PC-3 (cell line): ENCODE measurements around the gene RALY. TPM values are rescaled to one million over a fixed set of nuclear protein-coding genes. Genes with fewer than 3 reads are reported as not detected.

Experiments used
- ATAC-seq: fragments of 200-7000 bp; cut with Tn5 transposase; 2 replicates; pipeline ENCODE4 v1.9.1; 2020; ENCODE audit warnings: mild to moderate bottlenecking, moderate library complexity
- BruUV-seq: library from RNA; stranded (reverse); fragments of 400-500 nt; replicated peaks from 2 replicates; lab custom pipeline; 2021; lab: Mats Ljungman, UMichigan
- CTCF ChIA-PET: fragments of 300-600 bp; sonication (Branson Sonifier 250); formaldehyde crosslinking; loops from one replicate; lab custom pipeline; 2022; ENCODE audit warnings: antibody characterized with exemption; lab: Charles Lee
- POLR2A ChIA-PET: fragments of 300-600 bp; sonication (Branson Sonifier 250); formaldehyde crosslinking; loops from one replicate; lab custom pipeline; 2022; ENCODE audit warnings: antibody characterized with exemption; ENCODE audit not compliant: unreplicated experiment; lab: Charles Lee
- DNase-seq: peaks from one replicate; pipeline ENCODE4 v3.0.0-alpha.2; 2015
- H2AFZ ChIP-seq: fragments of 300-600 bp; sonication (generic); 2 replicates; pipeline ENCODE4 v1.6.0; 2016; ENCODE audit warnings: antibody characterized with exemption, low read length
- H3F3A ChIP-seq: fragments of 300-600 bp; sonication (generic); one replicate; pipeline ENCODE4 v1.6.0; 2017; ENCODE audit warnings: antibody characterized with exemption, low read length, control low read depth, mild to moderate bottlenecking; ENCODE audit not compliant: unreplicated experiment
- H3K27ac ChIP-seq: fragments of 300-600 bp; sonication (generic); 2 replicates; pipeline ENCODE4 v1.5.1; 2016; ENCODE audit warnings: mild to moderate bottlenecking, low read length
- H3K27me3 ChIP-seq: fragments of 300-600 bp; sonication (generic); 2 replicates; pipeline ENCODE4 v1.6.1; 2016; ENCODE audit warnings: low read length, mixed read lengths
- H3K36me3 ChIP-seq: fragments of 300-600 bp; sonication (generic); 2 replicates; pipeline ENCODE4 v1.6.1; 2016; ENCODE audit warnings: low read depth, mixed run types, low read length, mixed read lengths
- H3K4me1 ChIP-seq: fragments of 300-600 bp; sonication (generic); 2 replicates; pipeline ENCODE4 v1.5.1; 2016; ENCODE audit warnings: low read length; ENCODE audit not compliant: insufficient read depth
- H3K4me2 ChIP-seq: fragments of 300-600 bp; sonication (generic); 2 replicates; pipeline ENCODE4 v1.6.0; 2016; ENCODE audit warnings: low read length
- H3K4me3 ChIP-seq: fragments of 300-600 bp; sonication (generic); 2 replicates; pipeline ENCODE4 v1.5.1; 2016; ENCODE audit warnings: mild to moderate bottlenecking, low read length, mixed read lengths
- H3K79me2 ChIP-seq: fragments of 300-600 bp; sonication (generic); 2 replicates; pipeline ENCODE4 v1.6.1; 2017; ENCODE audit warnings: low read length, mixed read lengths
- H3K9ac ChIP-seq: fragments of 300-600 bp; sonication (generic); 2 replicates; pipeline ENCODE4 v1.6.0; 2016; ENCODE audit warnings: mild to moderate bottlenecking, low read length
- H3K9me2 ChIP-seq: fragments of 300-600 bp; sonication (generic); replicated peaks from 2 replicates; pipeline ENCODE4 v1.6.1; 2016; ENCODE audit warnings: mixed run types, low read length, mixed read lengths
- H3K9me3 ChIP-seq: fragments of 300-600 bp; sonication (generic); 2 replicates; pipeline ENCODE4 v1.6.1; 2016; ENCODE audit warnings: low read length, mixed read lengths
- H4K20me1 ChIP-seq: fragments of 300-600 bp; sonication (generic); 2 replicates; pipeline ENCODE4 v1.6.1; 2016; ENCODE audit warnings: low read length, mixed read lengths
- EZH2 ChIP-seq: fragments of 300-600 bp; sonication (generic); IDR thresholded peaks from one replicate; pipeline ENCODE4 v1.6.1; 2017; ENCODE audit warnings: antibody characterized with exemption, mild to moderate bottlenecking, low read length; ENCODE audit not compliant: unreplicated experiment
- EZH2phosphoT487 ChIP-seq: fragments of 300-600 bp; sonication (generic); IDR thresholded peaks from 2 replicates; pipeline ENCODE4 v1.6.1; 2018; ENCODE audit warnings: mild to moderate bottlenecking, antibody characterized with exemption, low read length, borderline replicate concordance
- intact Hi-C: fragments of 100-400 bp; cut with micrococcal nuclease; formaldehyde crosslinking; loops from 2 replicates; pipeline ENCODE4 v1.9.0; 2023
- total RNA-seq: library from RNA; depleted of rRNA; stranded (reverse); fragments of >200 nt; gene quantifications from 2 replicates; pipeline ENCODE4 v1.2.3, GENCODE V29; 2014
- TF ChIP-seq, protein P1 (sequence below): fragments of 300-600 bp; sonication (generic); conservative IDR thresholded peaks from 2 replicates; pipeline ENCODE4 v1.5.1; 2017; ENCODE audit warnings: antibody characterized with exemption, low read depth, mild to moderate bottlenecking, low read length

RALY gene
- total RNA-seq, 1 experiment from 2014 or later = 160 TPM

DNA sequence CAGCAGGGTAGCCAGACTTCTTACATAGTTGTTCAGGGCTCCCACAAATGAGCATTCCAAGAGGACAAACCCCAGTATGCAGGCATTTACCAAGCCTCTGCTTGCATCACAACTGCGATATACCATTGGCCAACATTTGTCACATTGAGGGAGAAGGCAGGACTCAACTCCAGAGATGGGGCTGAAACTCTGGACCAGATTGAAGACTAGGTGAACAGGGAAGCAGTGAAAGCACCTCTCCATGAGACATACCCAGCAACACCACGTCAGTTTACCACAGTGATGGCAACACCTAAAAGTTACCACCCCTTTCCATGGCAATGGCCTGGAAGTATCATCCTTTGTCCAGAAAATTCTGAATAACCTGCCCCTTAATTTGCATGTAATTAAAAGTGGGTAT is 7.9 kb upstream of the RALY start:
- no peak overlapping the region for H3K9ac ChIP-seq
- ATAC-seq (no peak), DNase-seq (no peak)
- intact Hi-C loops = no loop called here
- H4K20me1 ChIP-seq = no peaks in the 10 kb centered on the region
- H3K4me2 ChIP-seq = no peak overlapping the region
- CTCF ChIA-PET = no interaction called here
- H3K9me3 ChIP-seq = no peaks in the 10 kb centered on the region
- no peaks in the 10 kb centered on the region for H3F3A ChIP-seq
- H3K36me3 ChIP-seq = no peaks in the 10 kb centered on the region
- no peak overlapping the region for H2AFZ ChIP-seq
- POLR2A ChIA-PET = no interaction called here
- H3K4me3 ChIP-seq = no peak overlapping the region
- H3K4me1 ChIP-seq = no peaks in the 10 kb centered on the region
- BruUV-seq = no TSS peak
- no peak for TF ChIP-seq EZH2
- H3K27ac ChIP-seq = no peak overlapping the region
- H3K9me2 ChIP-seq = no peaks in the 10 kb centered on the region
- no peaks in the 10 kb centered on the region for H3K79me2 ChIP-seq
- H3K27me3 ChIP-seq = peaks cover 11% of the 10 kb centered on the region; the same call in 1 of the 2 replicates

DNA sequence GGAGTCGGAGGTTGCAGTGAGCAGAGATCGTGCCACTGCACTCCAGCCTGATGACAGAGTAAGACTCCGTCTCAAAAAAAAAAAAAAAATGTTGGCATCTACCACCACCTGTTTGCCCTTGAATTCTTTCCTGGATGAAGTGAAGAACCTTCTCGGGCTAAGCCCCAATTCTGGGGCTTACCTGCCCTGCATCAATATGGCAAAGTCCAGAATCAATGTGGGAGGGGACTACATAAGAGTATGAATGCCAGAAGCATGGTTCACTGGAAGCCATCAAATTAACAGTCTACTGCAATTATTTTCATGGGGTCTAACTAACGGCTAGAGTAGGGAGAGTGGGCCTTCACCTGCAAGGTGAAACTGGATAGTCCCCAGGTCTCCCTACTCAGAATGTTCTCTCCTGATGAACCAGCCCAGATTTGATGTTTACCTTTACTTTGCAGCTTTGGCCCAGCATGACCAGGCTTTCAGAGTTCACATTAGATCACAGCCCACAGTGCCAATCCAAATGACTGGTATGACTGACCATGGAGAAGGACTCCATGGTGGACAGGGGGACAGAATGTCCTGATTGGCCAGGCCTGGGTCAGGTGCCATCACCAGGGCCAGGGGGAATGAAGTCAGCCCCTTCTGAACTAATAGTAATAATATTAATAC is 7.0 kb upstream of the RALY start:
- Histone ChIP-seq H3K9me3 (no peaks in the 10 kb centered on the region), H3K9me2 (no peaks in the 10 kb centered on the region), H3K4me2 (no peak overlapping the region), H3K79me2 (peaks cover 5% of the 10 kb centered on the region), H3K9ac (no peak overlapping the region), H3F3A (no peaks in the 10 kb centered on the region), H3K4me3 (no peak overlapping the region), H2AFZ (no peak overlapping the region), H3K36me3 (no peaks in the 10 kb centered on the region), H3K27me3 (peaks cover 6% of the 10 kb centered on the region; the same call in 1 of the 2 replicates), H4K20me1 (no peaks in the 10 kb centered on the region), H3K27ac (no peak overlapping the region), H3K4me1 (peaks cover 3% of the 10 kb centered on the region; the same call in 1 of the 2 replicates)
- no peak for DNase-seq
- intact Hi-C loops = no loop called here
- no TSS peak for BruUV-seq
- ChIA-PET POLR2A (no interaction called here), CTCF (no interaction called here)
- ATAC-seq = no peak
- TF ChIP-seq EZH2 = no peak
- no peak for TF ChIP-seq EZH2phosphoT487
- TF ChIP-seq, protein P1, sequence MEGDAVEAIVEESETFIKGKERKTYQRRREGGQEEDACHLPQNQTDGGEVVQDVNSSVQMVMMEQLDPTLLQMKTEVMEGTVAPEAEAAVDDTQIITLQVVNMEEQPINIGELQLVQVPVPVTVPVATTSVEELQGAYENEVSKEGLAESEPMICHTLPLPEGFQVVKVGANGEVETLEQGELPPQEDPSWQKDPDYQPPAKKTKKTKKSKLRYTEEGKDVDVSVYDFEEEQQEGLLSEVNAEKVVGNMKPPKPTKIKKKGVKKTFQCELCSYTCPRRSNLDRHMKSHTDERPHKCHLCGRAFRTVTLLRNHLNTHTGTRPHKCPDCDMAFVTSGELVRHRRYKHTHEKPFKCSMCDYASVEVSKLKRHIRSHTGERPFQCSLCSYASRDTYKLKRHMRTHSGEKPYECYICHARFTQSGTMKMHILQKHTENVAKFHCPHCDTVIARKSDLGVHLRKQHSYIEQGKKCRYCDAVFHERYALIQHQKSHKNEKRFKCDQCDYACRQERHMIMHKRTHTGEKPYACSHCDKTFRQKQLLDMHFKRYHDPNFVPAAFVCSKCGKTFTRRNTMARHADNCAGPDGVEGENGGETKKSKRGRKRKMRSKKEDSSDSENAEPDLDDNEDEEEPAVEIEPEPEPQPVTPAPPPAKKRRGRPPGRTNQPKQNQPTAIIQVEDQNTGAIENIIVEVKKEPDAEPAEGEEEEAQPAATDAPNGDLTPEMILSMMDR = no peak

DNA sequence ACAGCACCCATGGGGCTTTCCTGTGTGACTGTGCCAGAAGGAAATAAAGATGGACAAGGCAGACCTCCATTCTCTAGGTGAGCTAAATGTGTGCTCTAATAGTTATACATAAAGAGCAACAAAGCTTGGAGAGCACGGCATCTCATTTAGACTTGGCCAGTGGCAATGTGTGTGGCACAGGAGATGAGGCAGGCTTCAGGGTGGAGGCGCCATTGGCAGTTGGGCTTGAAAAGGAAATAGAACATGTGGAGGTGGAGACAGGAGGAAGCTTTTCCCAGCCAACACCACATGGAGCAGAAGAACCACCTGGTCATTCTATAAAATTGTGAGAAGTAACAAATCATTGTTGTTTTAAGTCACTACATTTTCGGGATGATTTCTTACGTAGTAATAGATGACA is 3.6 kb upstream of the RALY start:
- no peak for ATAC-seq
- H3F3A ChIP-seq = no peaks in the 10 kb centered on the region
- peaks cover 7% of the 10 kb centered on the region for H4K20me1 ChIP-seq
- TF ChIP-seq, protein P1 = no peak
- TF ChIP-seq EZH2phosphoT487 (no peak), EZH2 (no peak)
- H3K4me2 ChIP-seq = no peak overlapping the region
- H3K27me3 ChIP-seq = no peaks in the 10 kb centered on the region
- ChIA-PET POLR2A (no interaction called here), CTCF (no interaction called here)
- no peaks in the 10 kb centered on the region for H3K36me3 ChIP-seq
- H3K4me3 ChIP-seq = no peak overlapping the region
- DNase-seq = no peak
- no peak overlapping the region for H2AFZ ChIP-seq
- intact Hi-C loops = loop anchor here (10.0 kb wide), 1 partner anchor 175 kb away; the partner anchor contains the start of gene CHMP4B
- no TSS peak for BruUV-seq
- H3K4me1 ChIP-seq = peaks cover 10% of the 10 kb centered on the region; the same call in 1 of the 2 replicates
- H3K9me3 ChIP-seq = no peaks in the 10 kb centered on the region
- H3K9me2 ChIP-seq = no peaks in the 10 kb centered on the region
- peaks cover 25% of the 10 kb centered on the region for H3K79me2 ChIP-seq
- no peak overlapping the region for H3K27ac ChIP-seq
- H3K9ac ChIP-seq = no peak overlapping the region
